HepG2 (cell line): ENCODE measurements around the gene DAB2IP. TPM values are rescaled to one million over a fixed set of nuclear protein-coding genes. Genes with fewer than 3 reads are reported as not detected.
A peak's percentile ranks its signal among the peaks of the same experiment; 100 is the strongest.

Experiments
- ATF2 ChIP-seq: sonication (generic); formaldehyde crosslinking; IDR thresholded peaks from 2 replicates; pipeline ENCODE4 v1.4.0; 2020; ENCODE audit warnings: missing genetic modification reagents
- CC2D1A ChIP-seq: sonication (generic); formaldehyde crosslinking; IDR thresholded peaks from 2 replicates; pipeline ENCODE4 v1.8.1; 2023; ENCODE audit warnings: mild to moderate bottlenecking, missing genetic modification reagents
- FOXC1 ChIP-seq: sonication (generic); formaldehyde crosslinking; IDR thresholded peaks from 2 replicates; pipeline ENCODE4 v1.8.0; 2022; ENCODE audit warnings: mild to moderate bottlenecking, missing genetic modification reagents, borderline replicate concordance
- FUBP1 ChIP-seq: sonication (generic); formaldehyde crosslinking; IDR thresholded peaks from 2 replicates; pipeline ENCODE4 v1.5.1; 2020; ENCODE audit warnings: missing genetic modification reagents, mild to moderate bottlenecking, borderline replicate concordance
- GRHL1 ChIP-seq: sonication (generic); formaldehyde crosslinking; conservative IDR thresholded peaks from 2 replicates; pipeline ENCODE4 v1.8.0; 2022; ENCODE audit warnings: missing genetic modification reagents
- GTF2F1 ChIP-seq: fragments of 150-350 bp; IDR thresholded peaks from 2 replicates; pipeline ENCODE4 v1.6.1; 2014; ENCODE audit warnings: low read length
- HOXD1 ChIP-seq: sonication (generic); formaldehyde crosslinking; IDR thresholded peaks from 2 replicates; pipeline ENCODE4 v1.5.0; 2020; ENCODE audit warnings: missing genetic modification reagents
- IKZF1 ChIP-seq: fragments of 450-650 bp; IDR thresholded peaks from 2 replicates; pipeline ENCODE4 v1.7.1; 2016
- KAT2B ChIP-seq: fragments of 150-350 bp; IDR thresholded peaks from 2 replicates; pipeline ENCODE4 v1.6.1; 2014; ENCODE audit warnings: low read depth, low read length, borderline replicate concordance
- KLF6 ChIP-seq: IDR thresholded peaks from 2 replicates; pipeline ENCODE4 v1.8.0; 2016; ENCODE audit warnings: missing biosample characterization, missing genetic modification reagents
- MED1 ChIP-seq: sonication (generic); formaldehyde crosslinking; IDR thresholded peaks from 2 replicates; pipeline ENCODE4 v1.4.0; 2020; ENCODE audit warnings: missing genetic modification reagents
- PATZ1 ChIP-seq: sonication (generic); formaldehyde crosslinking; IDR thresholded peaks from 2 replicates; pipeline ENCODE4 v1.4.0; 2020; ENCODE audit warnings: missing genetic modification reagents
- TAF15 ChIP-seq: fragments of 200-400 bp; formaldehyde crosslinking; IDR thresholded peaks from one replicate; pipeline ENCODE4 v1.6.1; 2018; ENCODE audit warnings: mild to moderate bottlenecking, low read depth, low read length; ENCODE audit not compliant: poor library complexity, severe bottlenecking
- YY1 ChIP-seq: IDR thresholded peaks from 2 replicates; pipeline ENCODE4 v1.6.1; 2011; ENCODE audit warnings: low read length, low read depth, moderate library complexity, mild to moderate bottlenecking; ENCODE audit not compliant: insufficient read depth, insufficient replicate concordance
- ZFP36 ChIP-seq: fragments of 150-350 bp; IDR thresholded peaks from 2 replicates; pipeline ENCODE4 v1.6.1; 2018; ENCODE audit warnings: borderline replicate concordance, low read length, low read depth; ENCODE audit not compliant: partially characterized antibody
- ZFP37 ChIP-seq: sonication (generic); formaldehyde crosslinking; IDR thresholded peaks from 2 replicates; pipeline ENCODE4 v1.4.0; 2020; ENCODE audit warnings: missing genetic modification reagents, borderline replicate concordance
- ZNF24 ChIP-seq: fragments of 450-650 bp; IDR thresholded peaks from 2 replicates; pipeline ENCODE4 v1.6.1; 2017; ENCODE audit warnings: antibody characterized with exemption, mild to moderate bottlenecking
- ZNF7 ChIP-seq: IDR thresholded peaks from 2 replicates; pipeline ENCODE4 v1.6.1; 2016; ENCODE audit warnings: missing biosample characterization, missing genetic modification reagents
- ZNF776 ChIP-seq: sonication (generic); formaldehyde crosslinking; IDR thresholded peaks from 2 replicates; pipeline ENCODE4 v1.4.0; 2020; ENCODE audit warnings: mild to moderate bottlenecking, missing genetic modification reagents
- ZSCAN20 ChIP-seq: sonication (generic); formaldehyde crosslinking; IDR thresholded peaks from 2 replicates; pipeline ENCODE4 v1.4.0; 2020; ENCODE audit warnings: missing genetic modification reagents, mild to moderate bottlenecking, borderline replicate concordance
- ZUFSP ChIP-seq: sonication (generic); formaldehyde crosslinking; IDR thresholded peaks from 2 replicates; pipeline ENCODE4 v1.9.0; 2021; ENCODE audit warnings: missing genetic modification reagents, mild to moderate bottlenecking, borderline replicate concordance
- polyA plus RNA-seq, 8 experiments: library from polyadenylated mRNA; depleted of rRNA in 3 of 8; stranded (reverse) in 7 of 8; unstranded in 1 of 8; fragments of >200 nt; fragmentation: Illumina TruSeq in 4 of 8; extraction: Trizol in 4 of 8; gene quantifications; 2 replicates each; pipeline versions ENCODE4 v1.2.1 to v1.2.3, GENCODE V29; 2011 to 2016; ENCODE audit warnings: low read depth in 4 of 8, missing spikeins in 1 of 8, mixed read lengths in 1 of 8; ENCODE audit not compliant: insufficient read depth in 1 of 8
- total RNA-seq, 5 experiments: library from RNA; depleted of rRNA; stranded (reverse); fragments of >200 nt; fragmentation: Illumina TruSeq; extraction: Trizol; gene quantifications; 2 replicates each; pipeline ENCODE4 v1.2.3, GENCODE V29; 2016; ENCODE audit warnings: low read depth in 1 of 5

DAB2IP gene
- total and polyA plus RNA-seq, 2 of the 13 experiments (the other 11 are each of a cell fraction or from before 2014, with no cell fraction given): 25.3 to 37.9 TPM

GRCh38 chr9:121609822-121610637 lies 41.4 kb upstream of the DAB2IP start (continued):
- TF ChIP-seq FUBP1 (CRISPR knock-in tag): no peak
- TF ChIP-seq GRHL1 (CRISPR knock-in tag): no peak
- no peak for TF ChIP-seq PATZ1 (CRISPR knock-in tag)
- no peak for TF ChIP-seq ZSCAN20 (CRISPR knock-in tag)
- TF ChIP-seq ATF2: no peak
- TF ChIP-seq MED1 (CRISPR knock-in tag): peak; percentile 60
- no peak for TF ChIP-seq GTF2F1
- TF ChIP-seq ZFP37: no peak
- no peak for TF ChIP-seq ZNF7 (CRISPR knock-in tag)
- peak; percentile 76 for TF ChIP-seq ZFP36
- TF ChIP-seq YY1: no peak
- TF ChIP-seq ZNF776 (CRISPR knock-in tag): no peak
- no peak for TF ChIP-seq ZNF24
- TF ChIP-seq HOXD1 (CRISPR knock-in tag): no peak
- no peak for TF ChIP-seq ZUFSP
- TF ChIP-seq KAT2B: no peak
- TF ChIP-seq TAF15: no peak
- no peak for TF ChIP-seq CC2D1A
- no peak for TF ChIP-seq IKZF1
- TF ChIP-seq FOXC1: peak; percentile 58; the same call in 1 of the 2 replicates
- no peak for TF ChIP-seq KLF6 (CRISPR knock-in tag)
